HG03565 (cell line): ENCODE measurements around the gene FCHSD2.
"Not testable (repeated sequence)": the region's sequence is repeated elsewhere in the genome, so short reads cannot be mapped to it uniquely, and the experiment has no call there.

Experiments
- ATAC-seq: cut with Tn5 transposase; IDR thresholded peaks from one replicate; pipeline ENCODE4 v1.9.1; 2021; ENCODE audit warnings: mild to moderate bottlenecking, moderate library complexity; ENCODE audit not compliant: unreplicated experiment

Gene FCHSD2

DNA sequence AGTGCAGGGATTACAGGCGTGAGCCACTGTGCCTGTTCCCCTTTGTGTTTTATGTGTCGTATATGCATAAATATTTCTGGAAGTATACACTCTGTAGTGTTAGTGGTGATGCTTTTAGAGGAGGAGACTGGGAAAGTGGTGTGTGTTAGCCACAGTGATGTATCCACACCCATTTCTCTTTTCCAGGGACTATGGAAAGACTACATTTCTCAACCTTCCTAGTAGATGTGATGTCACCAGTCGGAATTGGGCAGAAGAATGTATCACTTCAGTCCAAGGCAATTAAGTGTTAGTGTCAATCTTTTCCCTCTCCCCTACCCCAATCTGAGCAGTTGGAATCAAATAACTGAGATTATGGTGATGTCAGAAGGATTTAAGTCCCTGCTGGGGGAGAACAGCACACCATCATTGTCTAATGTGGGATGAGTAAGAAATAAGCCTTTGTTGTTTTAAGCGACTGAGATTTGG is 333.8 kb downstream of the FCHSD2 start:
- no peak for ATAC-seq

DNA sequence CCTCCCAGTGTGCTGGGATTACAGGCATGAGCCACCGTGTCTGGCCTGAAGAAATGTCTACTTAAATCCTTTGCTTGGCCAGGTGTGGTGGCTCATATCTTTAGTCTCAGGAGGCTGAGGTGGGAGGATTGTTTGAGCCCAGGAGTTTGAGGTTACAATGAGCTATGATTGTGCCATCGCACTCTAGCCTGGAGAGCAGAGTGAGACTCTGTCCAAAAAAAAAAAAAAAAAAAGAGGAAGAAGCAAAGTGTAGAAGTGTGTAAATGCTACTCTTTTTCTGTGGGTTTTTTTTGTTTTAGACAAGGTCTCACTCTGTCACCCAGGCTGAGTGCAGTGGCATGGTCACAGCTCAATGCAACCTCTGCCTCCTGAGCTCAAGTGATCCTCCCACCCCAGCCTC is 334.3 kb downstream of the FCHSD2 start:
- ATAC-seq: no peak

DNA sequence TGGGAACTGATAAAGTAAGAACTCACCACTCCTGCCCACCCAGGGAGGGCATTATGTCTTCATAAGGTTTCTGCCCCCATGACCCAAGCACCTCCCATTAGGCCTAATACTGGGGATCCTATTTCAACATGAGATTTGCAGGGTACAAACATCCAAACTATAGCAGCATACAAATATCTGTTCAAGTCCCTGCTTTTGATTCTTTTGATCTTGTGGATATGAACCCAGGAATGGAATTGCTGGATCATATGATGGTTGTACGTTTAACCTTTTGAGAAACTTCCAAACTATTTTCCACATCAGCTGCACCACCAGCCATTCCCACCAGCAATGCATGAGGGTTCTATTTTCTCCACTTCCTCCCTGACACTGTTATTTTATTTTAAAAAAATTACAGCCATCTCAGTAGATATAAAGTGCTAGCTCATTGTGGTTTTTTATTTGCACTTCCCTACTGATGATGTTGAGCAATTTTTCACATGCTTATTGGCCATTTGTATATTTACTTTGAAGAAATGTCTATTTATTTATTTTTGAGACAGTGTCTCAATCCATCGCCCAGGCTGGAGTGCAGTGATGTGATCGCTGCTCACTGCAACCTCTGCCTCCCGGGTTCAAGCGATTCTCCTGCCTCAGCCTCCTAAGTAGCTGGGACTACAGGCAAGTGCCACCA is 335.0 kb downstream of the FCHSD2 start:
- ATAC-seq: no peak

DNA sequence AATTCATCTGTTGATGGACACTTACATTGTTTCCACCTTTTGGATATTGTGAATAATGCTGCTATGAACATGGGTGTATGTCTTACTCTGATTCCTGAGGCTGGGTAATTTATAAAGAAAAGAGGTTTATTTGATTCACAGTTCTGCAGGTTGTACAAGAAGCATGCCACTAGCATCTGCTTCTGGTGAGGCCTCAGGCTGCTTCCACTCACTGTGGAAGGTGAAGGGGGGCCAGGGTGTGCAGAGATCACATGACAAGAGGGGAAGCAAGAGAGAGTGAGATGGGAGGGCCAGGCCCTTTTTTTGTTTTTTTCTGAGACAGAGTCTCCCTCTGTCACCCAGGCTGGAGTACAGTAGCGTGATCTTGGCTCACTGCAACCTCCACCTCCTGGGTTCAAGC is 335.7 kb downstream of the FCHSD2 start:
- not testable (repeated sequence) for ATAC-seq

DNA sequence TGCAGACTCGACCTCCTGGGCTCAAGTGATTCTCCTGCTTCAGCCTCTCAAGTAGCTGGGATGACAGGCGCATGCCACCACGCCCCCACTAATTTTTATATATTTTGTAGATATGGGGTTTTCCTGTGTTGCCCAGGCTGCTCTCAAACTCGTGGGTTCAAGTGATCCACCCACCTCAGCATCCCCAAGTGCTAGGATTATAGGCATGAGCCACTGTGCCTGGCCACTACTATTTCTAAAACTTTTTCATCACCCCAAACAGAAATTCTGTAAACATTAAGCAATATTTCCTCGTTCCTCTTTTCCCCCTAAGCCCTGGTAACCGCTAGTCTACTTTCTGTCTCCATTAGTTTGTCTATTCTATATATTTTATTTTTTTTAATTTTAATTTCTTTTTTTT is 336.9 kb downstream of the FCHSD2 start:
- no peak for ATAC-seq

DNA sequence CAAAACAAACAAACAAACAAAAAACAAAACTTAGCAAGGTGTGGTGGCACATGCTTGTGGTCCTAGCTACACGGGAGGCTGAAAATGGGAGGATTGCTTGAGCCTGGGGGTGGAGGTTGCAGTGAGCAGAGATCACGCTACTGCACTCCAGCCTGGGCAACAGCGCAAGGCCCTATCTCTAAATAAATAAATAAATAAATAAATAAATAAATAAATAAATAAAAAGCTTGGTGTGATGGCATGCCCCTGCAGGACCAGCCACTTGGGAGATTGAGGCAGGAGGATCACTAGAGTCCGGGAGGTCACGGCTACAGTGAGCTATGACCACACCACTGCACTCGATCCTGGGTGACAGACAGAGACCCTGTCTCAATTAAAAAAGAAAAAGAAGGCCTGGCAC is 339.3 kb downstream of the FCHSD2 start:
- ATAC-seq: no peak

DNA sequence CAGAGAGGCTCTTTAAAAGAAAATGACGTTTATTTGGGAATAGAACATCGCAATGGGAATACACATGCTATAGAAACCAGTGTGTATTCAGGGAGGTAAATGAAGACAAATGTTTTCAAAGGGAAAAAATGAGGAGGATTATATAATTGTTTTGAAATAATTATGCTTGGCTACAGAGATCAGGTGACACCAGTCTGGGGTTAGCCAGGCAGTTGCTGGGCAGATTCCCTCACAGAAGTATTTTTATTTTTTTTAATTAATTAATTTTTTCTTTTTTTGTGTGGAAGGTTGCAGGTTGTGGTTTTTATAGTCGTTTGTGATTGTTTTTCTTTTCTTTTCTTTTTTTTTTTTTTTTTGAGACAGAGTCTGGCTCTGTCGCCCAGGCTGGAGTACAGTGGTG is 342.7 kb downstream of the FCHSD2 start:
- ATAC-seq: no peak

DNA sequence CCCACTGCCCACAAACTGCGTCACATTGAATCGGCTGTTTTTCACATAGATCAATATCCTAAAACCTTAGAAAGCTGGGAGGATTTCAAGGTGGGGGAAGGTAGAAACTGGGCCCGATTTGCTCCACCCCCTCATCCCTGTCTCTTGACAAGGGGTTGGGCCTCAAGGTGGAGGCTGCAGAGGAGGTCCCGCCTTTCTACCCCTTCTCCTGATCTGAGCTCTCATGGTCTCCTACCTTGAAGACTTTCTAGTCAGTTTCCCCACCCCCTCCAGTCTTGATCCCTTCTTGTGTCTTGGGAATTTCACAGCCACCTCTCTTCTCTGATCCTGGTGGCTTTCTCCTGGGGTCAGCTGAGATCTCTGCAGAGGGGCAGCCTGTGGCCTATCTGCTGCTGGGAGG is 343.8 kb downstream of the FCHSD2 start:
- no peak for ATAC-seq

DNA sequence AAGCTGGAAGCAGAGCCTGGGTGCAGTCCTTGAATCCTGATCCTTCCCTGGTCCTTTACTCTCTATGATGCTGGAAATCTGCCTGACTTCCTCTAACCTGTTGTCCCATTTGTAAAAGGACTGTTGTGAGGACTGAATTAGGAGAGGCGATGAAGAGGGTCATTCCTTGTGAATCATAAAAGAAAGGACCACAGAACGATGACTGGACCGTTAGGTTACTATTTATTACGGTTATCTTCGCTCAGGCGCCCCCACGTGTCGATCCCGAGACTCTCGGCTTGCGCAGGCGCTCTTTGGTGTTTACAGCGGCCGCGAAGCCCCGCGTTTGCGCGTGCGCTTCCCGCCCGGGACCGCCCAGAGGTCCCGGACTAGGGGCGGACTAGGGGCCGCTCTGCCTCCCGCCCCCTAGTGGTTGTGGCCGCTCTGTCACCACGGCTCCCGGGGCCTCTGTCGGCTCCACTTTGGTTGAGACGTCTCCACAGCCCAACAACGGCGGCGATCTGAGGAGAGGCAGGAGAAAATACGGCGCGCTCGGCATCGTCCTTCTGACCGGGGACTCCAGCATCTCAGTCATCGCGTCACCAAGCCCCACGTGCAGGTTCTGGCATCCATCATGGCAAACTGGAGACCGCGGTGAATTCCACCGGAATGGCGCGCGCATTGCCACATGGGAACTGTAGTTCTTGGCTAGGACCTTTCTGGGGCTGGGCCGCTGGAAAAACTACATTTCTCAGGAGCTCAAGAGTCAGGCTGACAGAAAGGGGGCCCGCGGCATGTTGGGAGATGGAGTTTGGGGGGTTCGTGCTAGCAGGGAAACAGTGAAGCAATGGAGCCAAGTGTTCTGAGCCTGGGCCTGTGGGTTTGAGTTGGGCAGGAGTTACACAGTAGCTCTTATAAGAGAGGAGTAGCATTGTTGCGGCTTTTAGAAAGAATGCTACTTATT is 348.4 kb downstream of the FCHSD2 start, which contains the start of gene STARD10:
Gene STARD10 (minus strand): TSS at position 623 of the 943 bp plus-strand sequence. CDS start 12,866 bp downstream, outside the sequence.
- ATAC-seq: peak; percentile 75

DNA sequence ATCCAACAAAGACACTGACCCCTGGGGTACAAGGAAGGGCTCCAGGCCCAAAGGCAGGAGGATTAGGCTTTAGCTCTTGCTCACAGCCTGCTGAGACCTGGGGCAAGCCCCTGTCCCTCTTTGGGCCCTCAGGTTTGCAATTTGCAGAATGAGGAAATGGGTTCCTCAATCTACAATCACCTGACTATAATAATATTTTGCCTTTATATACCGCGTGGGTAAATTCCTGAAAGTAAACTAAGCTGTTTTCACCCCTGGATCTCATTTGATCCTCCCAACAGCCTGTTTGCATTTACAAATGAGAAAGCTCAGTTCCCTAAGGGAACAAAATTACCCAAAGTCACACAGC is 349.1 kb downstream of the FCHSD2 start:
- ATAC-seq: no peak

DNA sequence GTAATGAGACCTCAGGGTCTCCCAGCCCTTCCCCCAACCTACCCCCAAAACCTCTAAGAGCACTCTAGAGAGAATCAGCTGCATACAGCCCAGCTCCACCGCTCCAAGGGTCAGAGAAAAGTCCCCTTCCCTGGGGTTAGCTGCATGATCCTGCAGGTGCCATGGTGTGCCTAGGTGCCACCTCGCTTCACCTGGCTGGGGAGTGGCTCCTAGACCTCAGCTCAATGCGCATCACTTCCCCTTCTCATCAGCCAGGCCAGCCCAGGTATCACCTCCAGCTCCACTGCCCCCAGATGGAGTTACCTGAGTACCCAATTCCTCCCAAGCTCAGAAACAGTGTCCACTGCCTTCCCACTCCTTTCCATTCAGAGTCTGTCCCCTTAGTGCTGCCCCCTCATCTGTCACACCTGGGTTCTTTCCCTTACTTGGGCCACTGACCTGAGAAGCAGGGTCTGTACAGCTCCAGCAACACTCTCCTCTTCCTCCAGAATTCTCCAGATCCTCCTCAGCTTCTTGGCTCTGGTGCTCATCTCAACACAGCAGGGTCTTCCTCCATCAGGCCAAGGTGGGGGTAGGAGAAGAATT is 349.6 kb downstream of the FCHSD2 start:
- ATAC-seq: no peak

DNA sequence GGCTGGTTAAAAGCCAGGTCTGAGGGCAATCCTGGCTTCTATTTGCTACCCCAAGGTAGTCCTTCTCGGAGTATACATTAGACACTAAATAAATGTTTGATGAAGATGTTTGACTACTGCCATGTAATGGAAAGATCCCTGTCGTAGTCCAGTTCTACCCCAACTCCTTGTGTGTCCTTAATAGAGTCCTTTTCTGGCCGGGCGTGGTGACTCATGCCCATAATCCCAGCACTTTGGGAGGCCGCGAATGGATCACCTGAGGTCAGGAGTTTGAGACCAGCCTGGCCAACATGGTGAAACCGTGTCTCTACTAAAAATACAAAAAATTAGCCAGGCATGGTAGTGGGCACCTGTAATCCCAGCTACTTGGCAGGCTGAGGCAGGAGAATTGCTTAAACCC is 350.9 kb downstream of the FCHSD2 start:
- not testable (repeated sequence) for ATAC-seq

DNA sequence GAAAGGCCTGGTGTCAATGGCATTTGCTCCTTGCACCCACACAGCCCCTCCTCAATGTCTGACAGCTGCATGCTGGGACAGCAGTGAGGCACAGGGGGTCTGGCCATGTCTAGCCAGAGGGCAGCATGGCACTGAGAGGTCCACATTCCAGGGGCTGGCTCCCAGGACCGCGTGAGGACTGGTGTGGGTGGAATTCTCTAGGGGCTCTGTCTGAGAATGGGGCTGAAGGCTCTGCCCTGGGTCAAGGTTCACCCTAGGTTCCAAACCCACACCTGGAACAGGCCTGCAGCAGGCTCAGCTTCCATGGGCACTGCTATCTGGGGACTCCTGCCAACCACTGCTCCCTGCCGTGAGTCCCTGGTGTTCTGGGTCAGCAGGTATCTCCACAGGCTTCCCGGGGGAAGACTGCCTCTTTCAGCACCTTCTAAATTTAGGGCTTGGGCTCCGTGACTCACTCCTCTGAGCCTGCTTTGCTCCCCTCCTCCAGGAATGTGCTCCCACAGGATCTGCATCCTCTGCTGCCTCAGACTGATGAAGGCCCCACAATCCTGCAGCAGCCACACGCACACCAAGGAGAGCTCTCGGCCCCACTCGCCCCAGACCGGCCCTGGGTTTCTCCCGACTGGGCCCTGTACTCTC is 352.5 kb downstream of the FCHSD2 start:
- no peak for ATAC-seq

DNA sequence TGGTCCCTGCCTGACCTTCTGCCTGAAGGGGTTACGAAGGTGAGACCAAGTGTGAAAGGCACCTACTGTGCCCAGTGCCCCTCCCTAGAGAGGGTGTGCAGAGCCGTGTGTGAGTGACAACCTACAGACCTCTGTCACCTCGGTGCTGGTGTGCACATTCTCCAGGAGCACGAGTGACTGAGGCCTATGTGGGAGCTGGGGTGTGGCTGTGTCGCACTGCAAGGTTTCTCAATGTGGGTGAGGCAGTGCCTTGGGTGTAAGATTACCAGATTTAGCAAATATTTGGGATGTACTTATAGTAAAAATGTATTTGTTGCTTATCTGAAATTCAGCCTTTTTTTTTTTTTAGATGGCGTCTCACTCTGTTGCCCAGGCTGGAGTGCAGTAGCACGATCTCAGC is 353.9 kb downstream of the FCHSD2 start:
- ATAC-seq: no peak

DNA sequence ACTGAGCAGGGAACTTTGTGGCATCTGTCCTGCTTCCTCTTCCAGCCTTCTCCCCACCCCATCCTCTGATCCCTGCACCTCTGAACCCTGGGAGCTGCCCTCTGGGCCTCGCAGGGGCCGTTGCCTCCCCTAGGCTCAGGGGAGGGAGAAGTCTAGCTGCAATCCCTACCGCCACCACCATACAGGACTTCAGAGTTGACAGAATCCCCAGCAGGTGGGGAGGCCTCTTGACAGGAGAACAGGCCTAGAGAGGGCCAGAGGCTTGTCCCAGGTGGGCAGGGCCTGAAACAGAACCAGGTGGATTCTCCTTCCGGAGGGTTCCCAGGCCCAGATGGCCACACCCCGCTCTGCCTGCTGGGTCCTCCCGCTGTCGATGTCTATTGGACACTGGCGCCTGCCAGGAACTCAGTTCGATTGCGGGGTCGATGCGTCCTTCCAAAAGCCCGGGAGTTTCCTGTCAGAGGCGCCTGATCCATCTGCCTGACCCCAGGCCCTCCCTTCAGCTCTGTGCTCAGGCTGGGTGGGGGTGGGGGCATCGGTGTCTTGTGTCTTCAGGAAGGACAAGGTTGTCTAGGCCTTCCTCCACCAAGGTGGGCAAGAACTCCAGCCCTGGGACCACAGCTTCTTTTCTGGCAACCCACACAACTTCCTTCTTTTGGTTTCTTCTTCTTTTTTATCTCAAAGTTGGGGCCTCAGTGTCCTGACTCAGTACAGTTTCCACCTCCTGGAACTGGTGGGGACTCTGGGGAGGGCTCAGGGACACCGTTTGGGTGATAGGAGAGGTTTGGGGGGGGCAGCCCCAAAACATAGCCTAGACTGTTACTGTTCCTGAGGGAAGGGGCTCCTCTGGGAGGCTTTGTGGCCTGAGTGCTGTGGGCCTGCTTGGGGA is 354.7 kb downstream of the FCHSD2 start:
- no peak for ATAC-seq
